HS-5 (cell line): ENCODE measurements around the gene MEGF10.

Experiments
- DNase-seq: peaks from one replicate; pipeline ENCODE4 v3.0.0-alpha.2; 2012; ENCODE audit warnings: low read depth

Gene MEGF10

GRCh38 chr5:127369796-127370195 lies 79.2 kb downstream of the MEGF10 start:
- DNase-seq, result no peak

GRCh38 chr5:127370631-127371030 lies 80.0 kb downstream of the MEGF10 start:
- no peak for DNase-seq

GRCh38 chr5:127373858-127374491 lies 83.4 kb downstream of the MEGF10 start:
- no peak for DNase-seq

- DNase-seq, result no peak
Measured at GRCh38 chr5:127375124-127375523, 84.5 kb downstream of the MEGF10 start.

- no peak for DNase-seq
Measured at GRCh38 chr5:127375544-127376091, 85.0 kb downstream of the MEGF10 start.

GRCh38 chr5:127377651-127378050 lies 87.1 kb downstream of the MEGF10 start:
- DNase-seq, result no peak

- DNase-seq, result no peak
Measured at GRCh38 chr5:127385936-127386335, 95.3 kb downstream of the MEGF10 start.

- DNase-seq, result no peak
Measured at GRCh38 chr5:127386557-127386956, 96.0 kb downstream of the MEGF10 start.

- DNase-seq, result no peak
Measured at GRCh38 chr5:127389601-127390000, 99.0 kb downstream of the MEGF10 start.

- DNase-seq, result no peak
Measured at GRCh38 chr5:127392762-127393161, 102.2 kb downstream of the MEGF10 start.

GRCh38 chr5:127396490-127397155 lies 106.0 kb downstream of the MEGF10 start:
- DNase-seq, result no peak

GRCh38 chr5:127398508-127398907 lies 107.9 kb downstream of the MEGF10 start:
- DNase-seq, result no peak

- DNase-seq, result no peak
Measured at GRCh38 chr5:127399068-127399467, 108.5 kb downstream of the MEGF10 start.

- no peak for DNase-seq
Measured at GRCh38 chr5:127400539-127400938, 109.9 kb downstream of the MEGF10 start.

- no peak for DNase-seq
Measured at GRCh38 chr5:127400946-127401670, 110.5 kb downstream of the MEGF10 start.

GRCh38 chr5:127402361-127402760 lies 111.8 kb downstream of the MEGF10 start:
- DNase-seq, result no peak

- no peak for DNase-seq
Measured at GRCh38 chr5:127404190-127404589, 113.6 kb downstream of the MEGF10 start.

GRCh38 chr5:127406326-127407121 lies 115.9 kb downstream of the MEGF10 start:
- no peak for DNase-seq

- no peak for DNase-seq
Measured at GRCh38 chr5:127409246-127409917, 118.8 kb downstream of the MEGF10 start.

- DNase-seq, result no peak
Measured at GRCh38 chr5:127409921-127410675, 119.5 kb downstream of the MEGF10 start.

- DNase-seq, result no peak
Measured at GRCh38 chr5:127410959-127411358, 120.4 kb downstream of the MEGF10 start.
